OCI-LY3 (cell line): ENCODE results near the gene ARHGEF28.

Experiments
- H2AFZ ChIP-seq: fragments of 200-600, 300-600 bp; shearing (Covaris generic); 2 replicates; pipeline ENCODE4 v1.6.0; 2014; ENCODE audit warnings: antibody characterized with exemption, low read depth, low read length
- H3K27ac ChIP-seq: fragments of 200-600, 300-600 bp; sonication (generic); 2 replicates; pipeline ENCODE4 v1.5.1; 2014; ENCODE audit warnings: mild to moderate bottlenecking, low read length, moderate library complexity, mixed read lengths
- H3K27me3 ChIP-seq: fragments of 200-600, 300-600 bp; sonication (generic); 2 replicates; pipeline ENCODE4 v1.6.1; 2014; ENCODE audit warnings: low read depth, low read length, mixed read lengths
- H3K36me3 ChIP-seq: fragments of 200-600, 300-600 bp; sonication (generic); replicated peaks from 2 replicates; pipeline ENCODE3; 2014; ENCODE audit warnings: low read depth, low read length, mixed read lengths
- H3K4me1 ChIP-seq: fragments of 300-600, 200-600 bp; sonication (generic); 2 replicates; pipeline ENCODE4 v1.6.1; 2014; ENCODE audit warnings: low read length, mixed read lengths
- H3K4me2 ChIP-seq: fragments of 200-600, 300-600 bp; sonication (generic); 2 replicates; pipeline ENCODE4 v1.6.1; 2014; ENCODE audit warnings: low read length, mixed read lengths
- H3K4me3 ChIP-seq: fragments of 300-600, 200-600 bp; sonication (generic); 2 replicates; pipeline ENCODE4 v1.5.1; 2014; ENCODE audit warnings: antibody characterized with exemption, mild to moderate bottlenecking, low read length, moderate library complexity
- H3K79me2 ChIP-seq: fragments of 300-600, 200-600 bp; shearing (Covaris generic); 2 replicates; pipeline ENCODE4 v1.6.1; 2014; ENCODE audit warnings: mild to moderate bottlenecking, low read length, mixed read lengths
- H3K9ac ChIP-seq: fragments of 300-600, 200-600 bp; shearing (Covaris generic); 2 replicates; pipeline ENCODE4 v1.6.0; 2014; ENCODE audit warnings: mild to moderate bottlenecking, low read length, moderate library complexity
- H3K9me3 ChIP-seq: fragments of 200-600, 300-600 bp; shearing (Covaris generic); 2 replicates; pipeline ENCODE4 v1.6.1; 2014; ENCODE audit warnings: low read length, mixed read lengths; ENCODE audit not compliant: insufficient read depth
- H4K20me1 ChIP-seq: fragments of 200-600, 300-600 bp; sonication (generic); 2 replicates; pipeline ENCODE4 v1.6.1; 2016; ENCODE audit warnings: low read length, mixed read lengths; ENCODE audit not compliant: insufficient read depth
- CTCF ChIP-seq: fragments of 200-600, 300-600 bp; sonication (generic); IDR thresholded peaks from 2 replicates; pipeline ENCODE4 v1.5.1; 2014; ENCODE audit warnings: antibody characterized with exemption, low read length, low read depth
- EZH2phosphoT487 ChIP-seq: fragments of 200-600 bp; shearing (Covaris generic); IDR thresholded peaks from 2 replicates; pipeline ENCODE4 v1.6.1; 2018; ENCODE audit warnings: antibody characterized with exemption, mixed run types, low read depth

Gene ARHGEF28

GRCh38 chr5:73896668-73897067, 270.7 kb downstream of the ARHGEF28 start:
- Histone ChIP-seq H3K4me2 (no peak overlapping the region), H3K4me1 (peaks cover 36% of the 10 kb centered on the region)

GRCh38 chr5:73897893-73898292, 271.9 kb downstream of the ARHGEF28 start:
- Histone ChIP-seq H3K9me3 (no peaks in the 10 kb centered on the region), H4K20me1 (no peaks in the 10 kb centered on the region), H3K9ac (no peak overlapping the region), H3K27ac (no peak overlapping the region), H3K4me3 (no peak overlapping the region), H3K36me3 (no peaks in the 10 kb centered on the region), H3K4me1 (peaks cover 38% of the 10 kb centered on the region), H2AFZ (no peak overlapping the region), H3K27me3 (peaks cover 49% of the 10 kb centered on the region), H3K79me2 (no peaks in the 10 kb centered on the region), H3K4me2 (peak overlapping the region; percentile 81)
- TF ChIP-seq CTCF (no peak), EZH2phosphoT487 (no peak)

More at GRCh38 chr5:73896668-73897067, 270.7 kb downstream of the ARHGEF28 start:
- Histone ChIP-seq H2AFZ (no peak overlapping the region), H3K27ac (no peak overlapping the region), H3K4me3 (no peak overlapping the region), H3K36me3 (no peaks in the 10 kb centered on the region), H4K20me1 (no peaks in the 10 kb centered on the region), H3K27me3 (peaks cover 43% of the 10 kb centered on the region), H3K79me2 (no peaks in the 10 kb centered on the region), H3K9me3 (no peaks in the 10 kb centered on the region), H3K9ac (no peak overlapping the region)
- TF ChIP-seq EZH2phosphoT487 (no peak), CTCF (no peak)

- H4K20me1 ChIP-seq, result no peaks in the 10 kb centered on the region
- no peaks in the 10 kb centered on the region for H3K9me3 ChIP-seq
- H3K27ac ChIP-seq, result peak overlapping the region; percentile 51
- peaks cover 38% of the 10 kb centered on the region for H3K4me1 ChIP-seq
- no peaks in the 10 kb centered on the region for H3K36me3 ChIP-seq
- H3K27me3 ChIP-seq, result peaks cover 56% of the 10 kb centered on the region
- no peak overlapping the region for H2AFZ ChIP-seq
- H3K79me2 ChIP-seq, result no peaks in the 10 kb centered on the region
- no peak for TF ChIP-seq CTCF
- 0 out of 2 replicates have a peak, but pooled peaks have one; percentile 27 for TF ChIP-seq EZH2phosphoT487
- H3K9ac ChIP-seq, result peak overlapping the region; percentile 49; the same call in 1 of the 2 replicates
- peak overlapping the region; percentile 70 for H3K4me3 ChIP-seq
- peak overlapping the region; percentile 97 for H3K4me2 ChIP-seq
Observed at GRCh38 chr5:73899055-73899454, 273.1 kb downstream of the ARHGEF28 start.

GRCh38 chr5:73899916-73900315, 273.9 kb downstream of the ARHGEF28 start:
- Histone ChIP-seq H3K27me3 (peaks cover 62% of the 10 kb centered on the region), H2AFZ (no peak overlapping the region), H3K9ac (no peak overlapping the region), H3K36me3 (no peaks in the 10 kb centered on the region), H3K27ac (no peak overlapping the region), H3K4me1 (peaks cover 38% of the 10 kb centered on the region), H3K9me3 (no peaks in the 10 kb centered on the region), H3K4me3 (no peak overlapping the region), H3K79me2 (no peaks in the 10 kb centered on the region), H3K4me2 (peak overlapping the region; percentile 97), H4K20me1 (no peaks in the 10 kb centered on the region)
- no peak for TF ChIP-seq CTCF
- no peak for TF ChIP-seq EZH2phosphoT487
